Chondrocyte (in vitro differentiated cells): ENCODE data around the gene AFG1L. TPM values are rescaled to one million over a fixed set of nuclear protein-coding genes. Genes with fewer than 3 reads are reported as not detected.

Source experiments
- DNase-seq: peaks from one replicate; pipeline ENCODE4 v3.0.0; 2021; ENCODE audit warnings: mixed read lengths, low spot score
- H3K27ac Mint-ChIP-seq: one replicate; pipeline ENCODE4 v1.8.0; 2021; ENCODE audit warnings: mild to moderate bottlenecking, moderate library complexity, mixed read lengths; ENCODE audit not compliant: unreplicated experiment
- H3K27me3 Mint-ChIP-seq: 2 replicates; pipeline ENCODE4 v1.8.0; 2021; ENCODE audit warnings: low read depth, mixed read lengths
- H3K36me3 Mint-ChIP-seq: 2 replicates; pipeline ENCODE4 v1.8.0; 2021; ENCODE audit warnings: low read depth, mixed read lengths
- H3K4me1 Mint-ChIP-seq: 2 replicates; pipeline ENCODE4 v1.8.0; 2021; ENCODE audit warnings: low read depth, mild to moderate bottlenecking, mixed read lengths
- H3K4me3 Mint-ChIP-seq: one replicate; pipeline ENCODE4 v1.8.0; 2021; ENCODE audit warnings: mild to moderate bottlenecking, moderate library complexity, mixed read lengths; ENCODE audit not compliant: unreplicated experiment
- H3K9me3 Mint-ChIP-seq: 2 replicates; pipeline ENCODE4 v1.8.0; 2021; ENCODE audit warnings: low read depth, mixed read lengths
- total RNA-seq: library from RNA; stranded (reverse); gene quantifications from 3 replicates; pipeline ENCODE4 v1.2.1, GENCODE V29; 2021
- TF ChIP-seq, protein P1 (sequence below): fragments of 200-600 bp; sonication (generic); IDR thresholded peaks from 2 replicates; pipeline ENCODE4 v1.5.0; 2021; ENCODE audit warnings: antibody characterized with exemption, mild to moderate bottlenecking, moderate library complexity

Gene AFG1L
- total RNA-seq, 1 donor from 2014 or later: 5.9 TPM

- Mint-ChIP-seq H3K9me3 (no peaks in the 10 kb centered on the region), H3K36me3 (no peaks in the 10 kb centered on the region), H3K27ac (no peak overlapping the region), H3K4me1 (peaks cover 3% of the 10 kb centered on the region), H3K4me3 (no peak overlapping the region), H3K27me3 (no peaks in the 10 kb centered on the region)
- TF ChIP-seq, protein P1, sequence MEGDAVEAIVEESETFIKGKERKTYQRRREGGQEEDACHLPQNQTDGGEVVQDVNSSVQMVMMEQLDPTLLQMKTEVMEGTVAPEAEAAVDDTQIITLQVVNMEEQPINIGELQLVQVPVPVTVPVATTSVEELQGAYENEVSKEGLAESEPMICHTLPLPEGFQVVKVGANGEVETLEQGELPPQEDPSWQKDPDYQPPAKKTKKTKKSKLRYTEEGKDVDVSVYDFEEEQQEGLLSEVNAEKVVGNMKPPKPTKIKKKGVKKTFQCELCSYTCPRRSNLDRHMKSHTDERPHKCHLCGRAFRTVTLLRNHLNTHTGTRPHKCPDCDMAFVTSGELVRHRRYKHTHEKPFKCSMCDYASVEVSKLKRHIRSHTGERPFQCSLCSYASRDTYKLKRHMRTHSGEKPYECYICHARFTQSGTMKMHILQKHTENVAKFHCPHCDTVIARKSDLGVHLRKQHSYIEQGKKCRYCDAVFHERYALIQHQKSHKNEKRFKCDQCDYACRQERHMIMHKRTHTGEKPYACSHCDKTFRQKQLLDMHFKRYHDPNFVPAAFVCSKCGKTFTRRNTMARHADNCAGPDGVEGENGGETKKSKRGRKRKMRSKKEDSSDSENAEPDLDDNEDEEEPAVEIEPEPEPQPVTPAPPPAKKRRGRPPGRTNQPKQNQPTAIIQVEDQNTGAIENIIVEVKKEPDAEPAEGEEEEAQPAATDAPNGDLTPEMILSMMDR: no peak
- DNase-seq: no peak
Observed at GRCh38 chr6:108361312-108361932, 66.6 kb downstream of the AFG1L start.

DNA sequence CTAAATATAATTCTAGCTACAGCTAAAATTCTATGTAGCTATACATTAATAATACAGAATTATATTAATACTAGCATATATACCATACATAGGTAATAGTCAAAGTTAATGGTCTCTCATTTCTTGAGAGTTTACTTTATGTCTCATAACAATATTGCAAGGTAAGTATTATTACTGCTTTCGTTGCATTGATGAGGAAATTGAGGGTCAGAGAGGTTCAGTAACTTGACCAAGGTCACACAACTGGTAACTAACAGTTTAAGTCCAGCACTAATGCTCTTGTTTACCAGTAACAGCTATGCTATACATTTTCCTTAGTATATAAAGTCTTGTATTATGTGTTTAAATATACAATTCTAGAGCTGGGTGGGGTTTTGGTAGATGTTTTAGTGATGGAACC lies 67.6 kb downstream of the AFG1L start:
- no peaks in the 10 kb centered on the region for H3K9me3 Mint-ChIP-seq

GRCh38 chr6:108363113-108363512 lies 68.3 kb downstream of the AFG1L start:
- no peaks in the 10 kb centered on the region for H3K36me3 Mint-ChIP-seq
- peaks cover 3% of the 10 kb centered on the region for H3K4me1 Mint-ChIP-seq
- no peaks in the 10 kb centered on the region for H3K27me3 Mint-ChIP-seq
- no peaks in the 10 kb centered on the region for H3K9me3 Mint-ChIP-seq
- TF ChIP-seq, protein P1: no peak
- H3K4me3 Mint-ChIP-seq: no peak overlapping the region
- no peak for DNase-seq
- H3K27ac Mint-ChIP-seq: no peak overlapping the region

More for the DNA sequence above, 67.6 kb downstream of the AFG1L start:
- Mint-ChIP-seq H3K4me1 (peaks cover 3% of the 10 kb centered on the region), H3K4me3 (no peak overlapping the region), H3K36me3 (no peaks in the 10 kb centered on the region), H3K27me3 (no peaks in the 10 kb centered on the region), H3K27ac (no peak overlapping the region)
- TF ChIP-seq, protein P1: no peak
- DNase-seq: no peak

GRCh38 chr6:108363889-108364313 lies 69.0 kb downstream of the AFG1L start:
- Mint-ChIP-seq H3K4me1 (peaks cover 3% of the 10 kb centered on the region), H3K36me3 (no peaks in the 10 kb centered on the region), H3K4me3 (no peak overlapping the region), H3K27ac (no peak overlapping the region), H3K27me3 (no peaks in the 10 kb centered on the region), H3K9me3 (no peaks in the 10 kb centered on the region)
- TF ChIP-seq, protein P1: no peak
- DNase-seq: no peak

GRCh38 chr6:108364470-108364869 lies 69.6 kb downstream of the AFG1L start:
- Mint-ChIP-seq H3K4me3 (no peak overlapping the region), H3K27ac (no peak overlapping the region), H3K9me3 (no peaks in the 10 kb centered on the region), H3K27me3 (no peaks in the 10 kb centered on the region), H3K36me3 (no peaks in the 10 kb centered on the region), H3K4me1 (peaks cover 3% of the 10 kb centered on the region)
- TF ChIP-seq, protein P1: no peak
- DNase-seq: no peak
